GM21528 (cell line): Measurements from ENCODE around the gene LSM3.
A peak's percentile ranks its signal among the peaks of the same experiment; 100 is the strongest.

Experiments
- ATAC-seq: cut with Tn5 transposase; IDR thresholded peaks from one replicate; pipeline ENCODE4 v1.9.1; 2021; ENCODE audit warnings: mild to moderate bottlenecking, moderate library complexity; ENCODE audit not compliant: unreplicated experiment, low FRiP score

The LSM3 gene

GRCh38 chr3:14156201-14156600, 22.4 kb upstream of the LSM3 start:
- no peak for ATAC-seq

- ATAC-seq: no peak
These were observed 21.6 kb upstream of the LSM3 start for GRCh38 chr3:14156843-14157561.

- ATAC-seq: no peak
These were observed 20.7 kb upstream of the LSM3 start for GRCh38 chr3:14157951-14158350.

GRCh38 chr3:14158370-14158769, 20.2 kb upstream of the LSM3 start:
- ATAC-seq: no peak

GRCh38 chr3:14159426-14159825, 19.2 kb upstream of the LSM3 start:
- ATAC-seq: no peak

- ATAC-seq: no peak
These were observed 17.3 kb upstream of the LSM3 start for GRCh38 chr3:14161282-14161681.

- ATAC-seq: no peak
These were observed 16.4 kb upstream of the LSM3 start for GRCh38 chr3:14162178-14162577.

- ATAC-seq: no peak
These were observed 11.6 kb upstream of the LSM3 start for GRCh38 chr3:14166877-14167603.

GRCh38 chr3:14169435-14169834, 9.2 kb upstream of the LSM3 start:
- ATAC-seq: no peak

GRCh38 chr3:14169871-14170270, 8.7 kb upstream of the LSM3 start:
- no peak for ATAC-seq

- ATAC-seq: no peak
These were observed 8.0 kb upstream of the LSM3 start for GRCh38 chr3:14170531-14171159.

- no peak for ATAC-seq
These were observed 6.1 kb upstream of the LSM3 start for GRCh38 chr3:14172496-14172895.

- no peak for ATAC-seq
These were observed 4.1 kb upstream of the LSM3 start for GRCh38 chr3:14174483-14174882.

- no peak for ATAC-seq
These were observed 3.1 kb upstream of the LSM3 start for GRCh38 chr3:14175383-14176037.

GRCh38 chr3:14177580-14178246, 904 bp upstream of the LSM3 start:
- peak; percentile 22 for ATAC-seq

- ATAC-seq: no peak
These were observed 473 bp downstream of the LSM3 start for GRCh38 chr3:14179114-14179465.

- ATAC-seq: no peak
These were observed 1.2 kb downstream of the LSM3 start for GRCh38 chr3:14179795-14180194.

- ATAC-seq: no peak
These were observed 2.6 kb downstream of the LSM3 start for GRCh38 chr3:14181253-14181652.

GRCh38 chr3:14183015-14183577, 4.5 kb downstream of the LSM3 start:
- no peak for ATAC-seq

GRCh38 chr3:14186854-14187458, 8.3 kb downstream of the LSM3 start:
- ATAC-seq: no peak
